HCT116 (cell line): ENCODE results near the gene ECSCR. TPM values are rescaled to one million over a fixed set of nuclear protein-coding genes. Genes with fewer than 3 reads are reported as not detected.

Experiments
- ATAC-seq: fragments of 200-7000 bp; cut with Tn5 transposase; 2 replicates; pipeline ENCODE4 v1.9.1; 2020; ENCODE audit warnings: mild to moderate bottlenecking, moderate library complexity
- BruUV-seq: library from RNA; stranded (reverse); fragments of 400-500 nt; replicated peaks from 2 replicates; lab custom pipeline; 2021; lab: Mats Ljungman, UMichigan
- CTCF ChIA-PET: fragments of 300-600 bp; sonication (Branson Sonifier 250); formaldehyde crosslinking; loops from one replicate; lab custom pipeline; 2021; ENCODE audit warnings: antibody characterized with exemption; lab: Charles Lee
- POLR2A ChIA-PET: fragments of 300-600, 350-600 bp; sonication (Branson Sonifier 250); formaldehyde crosslinking; loops from one replicate; lab custom pipeline; 2021; ENCODE audit warnings: antibody characterized with exemption; lab: Charles Lee
- RAD21 ChIA-PET, 2 experiments: fragments of 300-600 bp; sonication (Branson Sonifier 250); formaldehyde crosslinking; loops; one replicate each; lab custom pipeline; 2023; ENCODE audit warnings: low total read pairs in 2 of 2; ENCODE audit not compliant: uncharacterized antibody in 2 of 2, unreplicated experiment in 2 of 2, low non-redundant PET in 1 of 2; lab: Charles Lee
- DNase-seq: peaks from one replicate; pipeline ENCODE4 v3.0.0-alpha.2; 2010; ENCODE audit warnings: low read depth, low spot score
- H2AFZ ChIP-seq: fragments of 200-600 bp; shearing (Covaris generic), sonication (generic); 2 replicates; pipeline ENCODE4 v1.6.1; 2017; ENCODE audit warnings: low read depth, mixed run types, mixed read lengths, antibody characterized with exemption, low read length; ENCODE audit not compliant: poor library complexity, severe bottlenecking
- H3K27ac ChIP-seq: 2 replicates; pipeline ENCODE4 v1.5.1; 2012; ENCODE audit warnings: low read depth, low read length
- H3K27me3 ChIP-seq: fragments of 200-600 bp; sonication (generic); 2 replicates; pipeline ENCODE4 v1.6.1; 2016; ENCODE audit warnings: mixed run types, low read length, mixed read lengths; ENCODE audit not compliant: insufficient read depth
- H3K36me3 ChIP-seq, 2 experiments: fragments of 200-500 bp in 1 of 2; fragments of 200-600 bp in 1 of 2; sonication (Bioruptor generic) in 1 of 2; sonication (generic) in 1 of 2; 2 replicates each; pipeline versions ENCODE4 v1.5.1 to v1.6.1; 2014 to 2016; ENCODE audit warnings: low read length in 2 of 2, inconsistent platforms in 1 of 2, mixed read lengths in 1 of 2, mixed run types in 1 of 2; ENCODE audit not compliant: insufficient read depth in 2 of 2, control insufficient read depth in 1 of 2
- H3K4me1 ChIP-seq, 2 experiments: fragments of 200-600 bp in 1 of 2; sonication (generic) in 1 of 2; 2 replicates each; pipeline versions ENCODE4 v1.5.1 to v1.6.1; 2012 to 2017; ENCODE audit warnings: low read length in 2 of 2, inconsistent platforms in 1 of 2, mild to moderate bottlenecking in 1 of 2, mixed read lengths in 1 of 2, mixed run types in 1 of 2, moderate library complexity in 1 of 2; ENCODE audit not compliant: insufficient read depth in 2 of 2, control insufficient read depth in 1 of 2
- H3K4me2 ChIP-seq: fragments of 200-600 bp; sonication (generic); 2 replicates; pipeline ENCODE4 v1.6.1; 2017; ENCODE audit warnings: mixed run types, low read length, mixed read lengths
- H3K4me3 ChIP-seq, 2 experiments: fragments of 200-600 bp in 1 of 2; sonication (generic) in 1 of 2; replicated peaks in 1 of 2; 2 replicates each; pipeline ENCODE4 v1.5.1; 2011 to 2016; ENCODE audit warnings: low read length in 2 of 2, control low read depth in 1 of 2, low read depth in 1 of 2, mild to moderate bottlenecking in 1 of 2, mixed read lengths in 1 of 2, mixed run types in 1 of 2
- H3K79me2 ChIP-seq: fragments of 200-600 bp; sonication (generic); 2 replicates; pipeline ENCODE4 v1.6.1; 2017; ENCODE audit warnings: mild to moderate bottlenecking, mixed run types, low read length, moderate library complexity, mixed read lengths; ENCODE audit not compliant: insufficient read depth
- H3K9ac ChIP-seq: fragments of 200-600 bp; sonication (generic); 2 replicates; pipeline ENCODE4 v1.6.1; 2016; ENCODE audit warnings: low read length, mixed read lengths
- H3K9me2 ChIP-seq: fragments of 200-600 bp; sonication (generic), shearing (Covaris generic); 2 replicates; pipeline ENCODE4 v1.6.1; 2017; ENCODE audit warnings: mixed run types, mild to moderate bottlenecking, moderate library complexity; ENCODE audit not compliant: insufficient read depth
- H3K9me3 ChIP-seq, 2 experiments: fragments of 200-500 bp in 1 of 2; fragments of 200-600 bp in 1 of 2; sonication (Bioruptor generic) in 1 of 2; sonication (generic) in 1 of 2; 2 replicates each; pipeline ENCODE4 v1.6.1; 2014 to 2017; ENCODE audit warnings: low read length in 2 of 2, mixed read lengths in 2 of 2, inconsistent platforms in 1 of 2, low read depth in 1 of 2, mild to moderate bottlenecking in 1 of 2, mixed run types in 1 of 2, moderate library complexity in 1 of 2; ENCODE audit not compliant: control insufficient read depth in 1 of 2, insufficient read depth in 1 of 2
- H4K20me1 ChIP-seq: fragments of 200-600 bp; sonication (generic), shearing (Covaris generic); 2 replicates; pipeline ENCODE4 v1.6.1; 2017; ENCODE audit warnings: mixed run types, mild to moderate bottlenecking, moderate library complexity; ENCODE audit not compliant: insufficient read depth
- CEBPB ChIP-seq: IDR thresholded peaks from 2 replicates; pipeline ENCODE4 v1.6.1; 2012; ENCODE audit warnings: low read depth
- EGR1 ChIP-seq: IDR thresholded peaks from 2 replicates; pipeline ENCODE4 v1.6.1; 2012; ENCODE audit warnings: low read depth
- EZH2 ChIP-seq: fragments of 200-600 bp; sonication (generic); IDR thresholded peaks from 2 replicates; pipeline ENCODE4 v1.6.1; 2017; ENCODE audit warnings: antibody characterized with exemption, mixed run types
- EZH2phosphoT487 ChIP-seq: fragments of 200-600 bp; IDR thresholded peaks from 2 replicates; pipeline ENCODE4 v1.6.1; 2018; ENCODE audit warnings: antibody characterized with exemption, borderline replicate concordance
- JUND ChIP-seq: IDR thresholded peaks from 2 replicates; pipeline ENCODE4 v1.6.1; 2012
- POLR2A ChIP-seq: IDR thresholded peaks from 2 replicates; pipeline ENCODE4 v1.7.0; 2011; ENCODE audit warnings: borderline replicate concordance; ENCODE audit not compliant: insufficient read depth, insufficient read length; ENCODE audit errors: extremely low read depth
- POLR2AphosphoS5 ChIP-seq: IDR thresholded peaks from 2 replicates; pipeline ENCODE4 v1.6.1; 2011; ENCODE audit warnings: mild to moderate bottlenecking, low read depth, low read length, moderate library complexity
- RAD21 ChIP-seq: IDR thresholded peaks from 2 replicates; pipeline ENCODE4 v1.6.1; 2012; ENCODE audit warnings: low read depth, mild to moderate bottlenecking
- SP1 ChIP-seq: IDR thresholded peaks from 2 replicates; pipeline ENCODE4 v1.6.1; 2012; ENCODE audit warnings: low read depth
- SRF ChIP-seq: IDR thresholded peaks from 2 replicates; pipeline ENCODE4 v1.6.1; 2012; ENCODE audit warnings: low read depth
- YY1 ChIP-seq: IDR thresholded peaks from 2 replicates; pipeline ENCODE4 v1.6.1; 2011; ENCODE audit warnings: low read length, low read depth, moderate library complexity, mild to moderate bottlenecking; ENCODE audit not compliant: insufficient replicate concordance; ENCODE audit errors: extremely low read depth
- ZFX ChIP-seq: fragments of 450-650 bp; IDR thresholded peaks from 2 replicates; pipeline ENCODE4 v1.6.1; 2017
- ZNF274 ChIP-seq: fragments of 200-500 bp; sonication (Bioruptor generic); IDR thresholded peaks from 2 replicates; pipeline ENCODE4 v1.6.1; 2014; ENCODE audit warnings: mild to moderate bottlenecking, low read depth, low read length, inconsistent platforms
- intact Hi-C: fragments of 100-400 bp; cut with micrococcal nuclease; formaldehyde crosslinking; loops from 2 replicates; pipeline ENCODE4 v1.10.0; 2022
- total RNA-seq: library from RNA; stranded (reverse); gene quantifications from one replicate; pipeline ENCODE4 v1.2.1, GENCODE V29; 2021; ENCODE audit not compliant: unreplicated experiment
- TF ChIP-seq, protein P1 (sequence below), 3 experiments: fragments of 200-600 bp in 1 of 3; sonication (generic) in 1 of 3; IDR thresholded peaks in 2 of 3; conservative IDR thresholded peaks in 1 of 3; 2 replicates each; pipeline ENCODE4 v1.5.1; 2012 to 2017; ENCODE audit warnings: low read depth in 2 of 3, low read length in 2 of 3, antibody characterized with exemption in 1 of 3, borderline replicate concordance in 1 of 3, control low read depth in 1 of 3, mild to moderate bottlenecking in 1 of 3, mixed read lengths in 1 of 3, mixed run types in 1 of 3, moderate library complexity in 1 of 3; ENCODE audit not compliant: insufficient read depth in 1 of 3

ECSCR gene
- total RNA-seq, 1 experiment from 2014 or later: not detected

DNA sequence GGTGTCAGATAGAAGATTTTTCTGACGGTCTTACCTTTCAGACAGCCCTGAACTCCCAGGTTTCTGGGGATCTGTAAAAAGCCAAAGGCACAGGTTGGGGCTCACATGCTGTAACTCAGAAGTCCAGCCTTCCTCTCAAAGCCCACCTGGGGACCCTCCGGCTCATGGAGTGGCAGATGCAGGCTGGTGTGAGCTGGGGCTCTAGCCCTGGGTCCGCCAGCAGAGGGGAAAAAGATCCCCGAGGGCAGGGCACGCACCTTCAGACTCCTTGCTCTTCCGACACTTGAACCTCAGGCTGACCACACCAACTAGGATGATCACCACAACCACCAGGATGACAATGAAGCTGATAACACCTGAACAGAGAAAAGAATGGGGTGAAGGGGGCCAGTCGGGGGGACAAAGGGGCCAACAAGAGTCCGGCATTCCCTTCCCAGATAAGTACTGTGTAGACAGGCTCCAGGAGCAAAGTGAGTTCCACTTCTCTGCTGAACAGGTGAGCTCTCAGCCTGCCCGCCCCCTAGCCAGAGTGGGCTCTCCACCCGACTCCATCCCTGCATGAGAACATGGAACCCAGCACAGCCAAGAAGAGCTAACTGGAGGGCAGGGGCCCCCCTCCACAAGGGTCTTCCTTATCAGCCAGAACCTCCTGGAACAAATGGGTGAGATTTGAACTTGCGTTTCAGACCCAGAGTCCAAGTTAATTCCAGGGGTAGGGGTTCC, 7.8 kb downstream of the ECSCR start:
- ATAC-seq (no peak), DNase-seq (no peak)
- intact Hi-C loops: no loop called here
- Histone ChIP-seq H2AFZ (no peak overlapping the region), H3K9me2 (no peaks in the 10 kb centered on the region), H3K27me3 (no peaks in the 10 kb centered on the region), H3K4me1 (peaks cover 0 to 7% of the 10 kb centered on the region in 2 experiments; a peak in 1 of 4 replicates), H3K79me2 (no peaks in the 10 kb centered on the region), H3K4me2 (no peak overlapping the region), H3K36me3 (no peaks in the 10 kb centered on the region), H3K27ac (no peak overlapping the region), H3K9ac (no peak overlapping the region), H4K20me1 (no peaks in the 10 kb centered on the region), H3K4me3 (no peak overlapping the region), H3K9me3 (no peaks in the 10 kb centered on the region)
- ChIA-PET POLR2A (no interaction called here), CTCF (no interaction called here), RAD21 (no interaction called here)
- BruUV-seq: no TSS peak
- TF ChIP-seq ZFX (no peak), EZH2phosphoT487 (no peak), SRF (no peak), CEBPB (no peak), POLR2A (no peak), EZH2 (no peak), POLR2AphosphoS5 (no peak), YY1 (no peak), ZNF274 (no peak), RAD21 (no peak), JUND (no peak), EGR1 (no peak), SP1 (no peak)
- TF ChIP-seq, protein P1, sequence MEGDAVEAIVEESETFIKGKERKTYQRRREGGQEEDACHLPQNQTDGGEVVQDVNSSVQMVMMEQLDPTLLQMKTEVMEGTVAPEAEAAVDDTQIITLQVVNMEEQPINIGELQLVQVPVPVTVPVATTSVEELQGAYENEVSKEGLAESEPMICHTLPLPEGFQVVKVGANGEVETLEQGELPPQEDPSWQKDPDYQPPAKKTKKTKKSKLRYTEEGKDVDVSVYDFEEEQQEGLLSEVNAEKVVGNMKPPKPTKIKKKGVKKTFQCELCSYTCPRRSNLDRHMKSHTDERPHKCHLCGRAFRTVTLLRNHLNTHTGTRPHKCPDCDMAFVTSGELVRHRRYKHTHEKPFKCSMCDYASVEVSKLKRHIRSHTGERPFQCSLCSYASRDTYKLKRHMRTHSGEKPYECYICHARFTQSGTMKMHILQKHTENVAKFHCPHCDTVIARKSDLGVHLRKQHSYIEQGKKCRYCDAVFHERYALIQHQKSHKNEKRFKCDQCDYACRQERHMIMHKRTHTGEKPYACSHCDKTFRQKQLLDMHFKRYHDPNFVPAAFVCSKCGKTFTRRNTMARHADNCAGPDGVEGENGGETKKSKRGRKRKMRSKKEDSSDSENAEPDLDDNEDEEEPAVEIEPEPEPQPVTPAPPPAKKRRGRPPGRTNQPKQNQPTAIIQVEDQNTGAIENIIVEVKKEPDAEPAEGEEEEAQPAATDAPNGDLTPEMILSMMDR (IDR thresholded peaks at IDR 0.05 in 2 of 3, conservative IDR thresholded peaks at IDR 0.05 in 1 of 3; ENCODE audit: borderline replicate concordance in 1 of 3, insufficient read depth in 1 of 3, low read depth in 2 of 3, low read length in 2 of 3): no peak
